Measurements from ENCODE around the gene RAVER2.

The RAVER2 gene

GRCh38 chr1:64823691-64824476, 79.0 kb downstream of the RAVER2 start:
- DNase-seq (ENCODE audit: low spot score), result peak; percentile 45
- peak; percentile 78 for TF ChIP-seq CTCF (conservative IDR thresholded peaks at IDR 0.05; ENCODE audit: low read depth)
- H3K27ac ChIP-seq, result no peak overlapping the region
- ChIA-PET CTCF (interaction anchor here (0.6 to 1.2 kb wide), 10 partner anchors 24 to 578 kb away, joined by 3 to 5 read pairs (median 4); no protein-coding TSS in a partner anchor), POLR2A (ENCODE audit: low non-redundant PET) (no interaction called here)

- DNase-seq (ENCODE audit: low spot score), result no peak
- ChIA-PET CTCF (interaction anchor here (0.9 kb wide), 1 partner anchor 24 kb away, joined by 3 read pairs; no protein-coding TSS in a partner anchor), POLR2A (ENCODE audit: low non-redundant PET) (interaction anchor here (0.5 kb wide), 1 partner anchor 277 kb away, joined by 5 read pairs; no protein-coding TSS in a partner anchor)
- TF ChIP-seq CTCF (conservative IDR thresholded peaks at IDR 0.05; ENCODE audit: low read depth), result no peak
- H3K27ac ChIP-seq, result no peak overlapping the region
Observed at GRCh38 chr1:64826991-64827390, 82.1 kb downstream of the RAVER2 start.

GRCh38 chr1:64828829-64829228, 84.0 kb downstream of the RAVER2 start:
- POLR2A ChIA-PET (ENCODE audit: low non-redundant PET), result no interaction called here
- CTCF ChIA-PET, result no interaction called here
- TF ChIP-seq CTCF (conservative IDR thresholded peaks at IDR 0.05; ENCODE audit: low read depth), result no peak

GRCh38 chr1:64829411-64830029, 84.6 kb downstream of the RAVER2 start:
- no peak overlapping the region for H3K27ac ChIP-seq
- no peak for TF ChIP-seq CTCF (conservative IDR thresholded peaks at IDR 0.05; ENCODE audit: low read depth)
- no peak for DNase-seq (ENCODE audit: low spot score)
- ChIA-PET POLR2A (ENCODE audit: low non-redundant PET) (no interaction called here), CTCF (no interaction called here)

More at GRCh38 chr1:64828829-64829228, 84.0 kb downstream of the RAVER2 start:
- H3K27ac ChIP-seq, result no peak overlapping the region
- DNase-seq (ENCODE audit: low spot score), result no peak

GRCh38 chr1:64830030-64830651, 85.3 kb downstream of the RAVER2 start:
- H3K27ac ChIP-seq, result no peak overlapping the region
- ChIA-PET POLR2A (ENCODE audit: low non-redundant PET) (no interaction called here), CTCF (no interaction called here)
- no peak for TF ChIP-seq CTCF (conservative IDR thresholded peaks at IDR 0.05; ENCODE audit: low read depth)
- no peak for DNase-seq (ENCODE audit: low spot score)

GRCh38 chr1:64834734-64835133, 89.9 kb downstream of the RAVER2 start:
- ChIA-PET CTCF (no interaction called here), POLR2A (ENCODE audit: low non-redundant PET) (no interaction called here)
- DNase-seq (ENCODE audit: low spot score), result peak; percentile 33
- TF ChIP-seq CTCF (conservative IDR thresholded peaks at IDR 0.05; ENCODE audit: low read depth), result no peak
- no peak overlapping the region for H3K27ac ChIP-seq
